HUES64 (cell line): Measurements from ENCODE around the gene S100A16.
A peak's percentile ranks its signal among the peaks of the same experiment; 100 is the strongest.
"Not testable (repeated sequence)": the region's sequence is repeated elsewhere in the genome, so short reads cannot be mapped to it uniquely, and the experiment has no call there.

ENCODE experiments used
- H3K27ac ChIP-seq: 2 replicates; pipeline ENCODE4 v1.7.0; 2013; ENCODE audit warnings: low read depth, low read length, inconsistent platforms
- H3K27me3 ChIP-seq: 2 replicates; pipeline ENCODE4 v1.6.1; 2013; ENCODE audit warnings: mild to moderate bottlenecking, low read length; ENCODE audit not compliant: insufficient read depth
- H3K36me3 ChIP-seq: 2 replicates; pipeline ENCODE4 v1.6.1; 2013; ENCODE audit warnings: mild to moderate bottlenecking, low read length; ENCODE audit not compliant: insufficient read depth
- H3K4me1 ChIP-seq: 2 replicates; pipeline ENCODE4 v1.6.1; 2013; ENCODE audit warnings: mild to moderate bottlenecking, low read length, moderate library complexity; ENCODE audit not compliant: insufficient read depth
- H3K4me3 ChIP-seq: 2 replicates; pipeline ENCODE4 v1.5.1; 2013; ENCODE audit warnings: mild to moderate bottlenecking, low read length, moderate library complexity
- H3K9ac ChIP-seq: 2 replicates; pipeline ENCODE4 v1.6.1; 2013; ENCODE audit warnings: mild to moderate bottlenecking, low read depth, low read length
- H3K9me3 ChIP-seq: 2 replicates; pipeline ENCODE4 v1.6.1; 2013; ENCODE audit warnings: low read depth, low read length; ENCODE audit not compliant: insufficient read depth
- WGBS: fragments of 150-250, 120-280 bp; methylation state at CpG from one replicate; pipeline ENCODE4 v1.1.7; 2013; ENCODE audit warnings: missing lambda C conversion rate; 5-methylcytosine and 5-hydroxymethylcytosine counted together

Gene S100A16

DNA sequence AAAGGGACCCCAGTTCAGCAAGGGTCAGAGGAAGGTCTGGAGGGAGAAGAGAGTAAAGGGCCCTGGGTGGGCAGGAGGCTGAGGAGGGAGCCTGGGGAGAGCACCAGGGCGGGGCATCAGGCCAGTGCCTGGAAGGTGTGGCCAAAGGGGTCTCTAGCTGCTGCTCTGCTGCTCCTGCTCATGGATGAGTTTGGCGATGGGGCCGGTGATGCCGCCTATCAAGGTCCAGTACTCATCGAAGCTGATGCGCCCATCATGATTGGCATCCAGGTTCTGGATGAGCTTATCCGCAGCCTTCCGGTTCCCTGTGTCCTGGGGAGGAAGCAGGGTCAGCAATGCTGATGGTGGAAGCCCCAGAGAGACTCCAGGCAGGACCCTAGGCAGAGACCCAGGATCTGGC lies 5.6 kb downstream of the S100A16 start:
- H3K36me3 ChIP-seq = no peaks in the 10 kb centered on the region
- no peak overlapping the region for H3K9ac ChIP-seq
- H3K27ac ChIP-seq = no peak overlapping the region
- H3K4me3 ChIP-seq = no peak overlapping the region
- no peaks in the 10 kb centered on the region for H3K9me3 ChIP-seq
- no peaks in the 10 kb centered on the region for H3K27me3 ChIP-seq
- 96% methylated on average over 8 of the region's 8 CpGs for WGBS
- peaks cover 39% of the 10 kb centered on the region for H3K4me1 ChIP-seq

DNA sequence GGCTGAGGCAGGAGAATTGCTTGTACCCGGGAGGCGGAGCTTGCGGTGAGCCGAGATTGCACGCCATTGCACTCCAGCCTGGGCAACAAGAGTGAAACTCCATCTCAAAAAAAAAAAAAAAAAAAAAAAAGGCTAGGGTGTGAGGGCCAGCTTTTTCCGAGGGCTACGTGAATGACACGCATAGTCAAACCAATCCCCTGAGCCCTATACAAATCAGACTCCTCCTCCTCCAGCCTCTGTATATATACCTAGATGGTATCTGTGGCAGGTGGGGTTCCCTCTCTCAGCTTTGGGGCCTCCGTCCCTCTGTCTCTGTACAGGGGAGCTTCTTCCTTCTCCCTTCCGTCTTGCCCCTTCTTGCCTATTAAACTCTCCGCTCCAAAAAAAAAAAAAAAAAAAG lies 6.7 kb downstream of the S100A16 start:
- peaks cover 28% of the 10 kb centered on the region for H3K4me1 ChIP-seq
- H3K4me3 ChIP-seq = no peak overlapping the region
- no peaks in the 10 kb centered on the region for H3K9me3 ChIP-seq
- 95% methylated on average over 8 of the region's 11 CpGs for WGBS
- no peaks in the 10 kb centered on the region for H3K27me3 ChIP-seq
- no peak overlapping the region for H3K9ac ChIP-seq
- H3K36me3 ChIP-seq = no peaks in the 10 kb centered on the region
- H3K27ac ChIP-seq = no peak overlapping the region

DNA sequence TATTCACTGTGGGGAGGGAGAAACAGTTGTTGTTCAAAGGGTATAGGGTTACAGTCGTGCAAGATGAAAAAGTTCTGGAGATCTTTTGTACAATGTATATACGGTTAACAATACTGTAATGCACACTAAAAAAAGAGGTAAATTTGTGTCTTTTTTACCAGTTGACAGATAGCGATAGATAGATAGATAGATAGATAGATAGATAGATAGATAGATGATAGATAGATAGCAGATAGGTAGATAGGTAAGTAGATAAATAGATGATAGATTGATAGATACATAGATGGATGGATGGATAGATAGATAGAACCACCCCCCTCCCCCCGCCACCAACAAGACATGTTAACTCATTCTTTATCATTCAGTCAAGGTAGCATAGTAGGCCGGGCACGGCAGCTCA lies 10.2 kb downstream of the S100A16 start:
- H3K27ac ChIP-seq = no peak overlapping the region
- H3K9ac ChIP-seq = no peak overlapping the region

DNA sequence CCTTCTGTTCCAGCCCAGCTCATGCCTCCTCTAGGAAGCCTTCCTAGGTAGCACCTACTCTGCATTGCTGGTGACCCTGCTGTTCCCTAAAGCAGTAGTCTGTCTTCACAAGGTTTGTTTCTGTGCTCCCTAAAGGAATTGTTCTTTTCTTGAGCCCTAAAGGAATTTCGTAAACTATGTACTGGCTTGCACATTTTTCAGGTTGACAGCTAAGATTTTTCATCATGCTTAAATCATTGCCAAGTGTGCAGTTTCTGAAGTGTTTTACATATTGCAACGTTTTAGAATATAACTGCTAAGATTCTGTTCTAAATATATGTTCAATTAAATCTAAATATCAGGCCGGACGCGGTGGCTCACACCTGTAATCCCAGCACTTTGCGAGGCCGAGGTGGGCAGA lies 13.1 kb downstream of the S100A16 start:
- WGBS = 94% methylated on average over 6 of the region's 7 CpGs
- H3K36me3 ChIP-seq = no peaks in the 10 kb centered on the region
- no peak overlapping the region for H3K27ac ChIP-seq
- no peaks in the 10 kb centered on the region for H3K9me3 ChIP-seq
- no peak overlapping the region for H3K9ac ChIP-seq
- no peak overlapping the region for H3K4me3 ChIP-seq
- H3K4me1 ChIP-seq = peaks cover 5% of the 10 kb centered on the region
- no peaks in the 10 kb centered on the region for H3K27me3 ChIP-seq

More for the DNA sequence above, 10.2 kb downstream of the S100A16 start:
- H3K4me1 ChIP-seq = peaks cover 9% of the 10 kb centered on the region
- no peaks in the 10 kb centered on the region for H3K9me3 ChIP-seq
- no peak overlapping the region for H3K4me3 ChIP-seq
- H3K36me3 ChIP-seq = no peaks in the 10 kb centered on the region
- 92% methylated on average over 5 of the region's 6 CpGs for WGBS
- H3K27me3 ChIP-seq = no peaks in the 10 kb centered on the region

DNA sequence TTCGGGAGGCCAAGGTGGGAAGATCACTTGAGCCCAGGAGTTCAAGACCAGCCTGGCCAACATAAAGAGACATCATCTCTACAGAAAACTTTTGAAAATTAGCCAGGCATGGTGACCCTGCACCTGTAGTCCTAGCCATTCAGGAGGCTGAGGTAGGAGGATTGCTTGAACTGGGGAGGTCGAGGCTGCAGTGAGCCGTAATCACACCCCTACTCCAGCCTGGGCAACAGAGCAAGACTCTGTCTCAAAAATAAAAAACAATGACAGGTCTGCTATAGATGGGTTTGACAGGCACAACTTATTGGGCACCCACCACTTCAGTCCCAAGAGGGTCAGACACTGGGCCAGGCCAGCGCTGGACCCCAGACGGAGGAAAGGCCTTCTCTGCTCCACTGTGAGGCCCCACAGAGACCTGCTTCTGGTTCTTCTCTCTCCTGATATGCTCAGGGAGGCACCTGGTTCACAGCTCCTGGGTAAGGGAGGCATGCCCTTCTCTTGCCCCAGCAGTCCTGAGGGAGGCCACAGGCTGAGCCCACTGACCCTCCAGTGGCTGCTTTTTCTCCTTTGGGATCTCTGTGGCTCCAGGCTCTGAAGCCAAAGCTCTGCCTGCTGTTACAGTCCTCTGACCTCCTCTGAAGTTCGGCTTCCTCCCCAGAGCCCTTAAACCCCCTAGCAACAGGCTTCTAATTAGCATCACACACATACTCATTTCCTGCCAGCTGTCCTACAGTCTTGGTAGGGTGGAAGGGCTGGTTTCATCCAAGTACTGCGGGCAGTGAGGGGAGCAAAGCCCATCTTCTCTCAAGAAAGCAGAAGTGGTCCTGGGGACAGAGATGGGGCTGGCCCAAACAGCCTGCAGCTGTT lies 14.4 kb downstream of the S100A16 start:
- 70% methylated on average over 7 of the region's 7 CpGs for WGBS
- no peak overlapping the region for H3K9ac ChIP-seq
- no peaks in the 10 kb centered on the region for H3K36me3 ChIP-seq
- H3K4me1 ChIP-seq = peaks cover 5% of the 10 kb centered on the region
- no peaks in the 10 kb centered on the region for H3K27me3 ChIP-seq
- peak overlapping the region; percentile 80; the same call in 1 of the 2 replicates for H3K27ac ChIP-seq
- H3K4me3 ChIP-seq = no peak overlapping the region
- no peaks in the 10 kb centered on the region for H3K9me3 ChIP-seq

DNA sequence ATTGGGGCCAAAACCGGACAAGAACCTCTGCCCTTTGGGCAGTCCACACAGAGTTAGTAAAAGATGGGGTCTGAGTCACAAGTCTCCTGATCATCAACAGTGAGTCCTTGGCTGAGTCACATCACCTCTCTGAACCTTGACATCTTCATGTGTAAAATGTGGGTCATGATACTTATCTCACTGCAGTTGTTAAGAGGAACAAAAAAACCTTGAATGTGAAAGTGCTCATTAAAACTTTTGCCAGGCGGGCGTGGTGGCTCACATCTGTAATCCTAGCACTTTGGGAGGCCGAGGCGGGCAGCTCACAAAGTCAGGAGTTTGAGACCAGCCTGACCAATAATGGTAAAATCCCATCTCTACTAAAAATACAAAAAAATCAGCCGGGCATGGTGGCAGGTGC lies 15.7 kb downstream of the S100A16 start:
- peaks cover 5% of the 10 kb centered on the region for H3K4me1 ChIP-seq
- H3K27ac ChIP-seq = no peak overlapping the region
- H3K27me3 ChIP-seq = no peaks in the 10 kb centered on the region
- no peaks in the 10 kb centered on the region for H3K9me3 ChIP-seq
- 95% methylated on average over 6 of the region's 6 CpGs for WGBS
- no peak overlapping the region for H3K4me3 ChIP-seq
- H3K9ac ChIP-seq = no peak overlapping the region
- H3K36me3 ChIP-seq = no peaks in the 10 kb centered on the region

DNA sequence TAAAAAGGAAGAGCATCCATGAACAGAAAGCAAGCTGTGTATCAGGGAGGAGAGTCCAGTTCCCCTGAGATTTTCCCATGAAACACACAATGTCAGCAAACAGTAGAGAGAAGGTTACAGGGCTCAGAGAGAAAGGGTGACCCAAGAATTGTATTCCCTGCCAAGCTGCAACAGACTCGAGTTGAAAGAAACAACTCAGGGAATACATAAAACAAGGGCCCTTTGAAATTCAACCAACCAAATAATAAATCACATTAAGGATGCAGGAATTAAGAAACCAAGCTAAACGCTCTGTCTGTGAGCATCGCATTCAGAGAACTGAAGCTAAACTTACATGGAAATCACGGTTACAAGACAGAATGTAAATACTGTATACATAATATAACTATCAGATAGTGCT lies 20.2 kb downstream of the S100A16 start:
- Histone ChIP-seq H3K4me3 (no peak overlapping the region), H3K9me3 (no peaks in the 10 kb centered on the region), H3K27ac (no peak overlapping the region), H3K9ac (no peak overlapping the region), H3K4me1 (no peaks in the 10 kb centered on the region), H3K27me3 (no peaks in the 10 kb centered on the region), H3K36me3 (no peaks in the 10 kb centered on the region)
- 80% methylated on average over 3 of the region's 4 CpGs for WGBS

DNA sequence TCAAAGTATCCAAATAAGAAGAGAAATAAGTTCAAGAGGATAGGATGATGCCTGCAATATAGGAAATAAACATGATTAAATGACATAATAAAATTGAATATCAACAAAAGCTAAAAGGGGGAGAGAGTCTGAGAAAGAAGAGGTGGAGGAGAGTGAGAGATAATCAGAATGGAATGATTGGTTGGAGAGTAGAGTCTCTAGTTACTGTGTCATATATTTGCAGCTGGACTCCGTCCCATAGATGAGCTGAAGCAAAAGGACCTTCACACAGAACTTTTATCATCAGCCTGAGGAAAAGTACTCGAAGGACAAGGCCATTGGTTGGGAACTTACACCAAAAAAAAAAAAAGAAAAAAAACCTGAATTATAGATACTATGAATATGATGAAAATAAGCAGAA lies 24.5 kb downstream of the S100A16 start:
- H3K27ac ChIP-seq = no peak overlapping the region
- peaks cover 5% of the 10 kb centered on the region; the same call in 1 of the 2 replicates for H3K4me1 ChIP-seq
- H3K4me3 ChIP-seq = no peak overlapping the region
- no peaks in the 10 kb centered on the region for H3K9me3 ChIP-seq
- WGBS = 86% methylated on average over 1 of the region's 2 CpGs
- H3K9ac ChIP-seq = no peak overlapping the region
- H3K36me3 ChIP-seq = no peaks in the 10 kb centered on the region
- no peaks in the 10 kb centered on the region for H3K27me3 ChIP-seq

DNA sequence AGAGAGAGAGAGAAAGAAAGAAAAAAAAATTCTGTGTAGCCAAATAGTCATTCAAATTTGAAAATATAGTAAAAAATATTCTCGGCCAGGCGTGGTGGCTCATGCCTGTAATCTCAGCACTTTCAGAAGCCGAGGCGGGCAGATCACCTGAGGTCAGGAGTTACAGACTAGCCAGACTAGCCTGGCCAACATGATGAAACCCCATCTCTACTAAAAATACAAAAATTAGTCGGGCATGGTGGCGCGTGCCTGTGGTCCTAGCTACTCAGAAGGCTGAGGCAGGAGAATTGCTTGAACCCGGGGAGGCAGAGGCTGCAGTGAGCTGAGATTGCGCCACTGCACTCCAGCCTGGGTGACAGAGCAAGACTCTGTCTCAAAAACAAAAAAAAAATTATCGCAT lies 24.9 kb downstream of the S100A16 start:
- H3K9me3 ChIP-seq, H3K36me3 ChIP-seq, H3K4me3 ChIP-seq, H3K27ac ChIP-seq, H3K4me1 ChIP-seq, H3K9ac ChIP-seq, H3K27me3 ChIP-seq: not testable (repeated sequence)
- WGBS = 94% methylated on average over 9 of the region's 10 CpGs

DNA sequence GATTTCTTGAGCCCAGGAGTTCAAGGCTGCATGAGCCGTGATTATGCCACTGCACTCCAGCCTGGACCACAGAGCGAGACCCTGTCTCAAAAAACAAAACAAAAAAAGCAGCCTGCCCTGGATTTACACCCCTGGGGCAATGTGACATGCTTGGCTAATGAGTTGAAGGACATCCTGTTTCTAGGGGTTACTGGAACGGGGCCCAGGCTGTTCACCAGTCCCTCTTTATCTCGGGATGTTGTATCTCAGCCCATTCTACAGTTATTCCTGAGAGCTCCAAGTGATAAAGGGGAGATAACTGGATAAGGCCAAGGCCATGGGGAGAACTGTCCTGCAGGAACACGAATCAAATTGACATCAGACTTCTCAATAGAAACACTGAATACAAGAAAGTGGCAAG lies 25.6 kb downstream of the S100A16 start:
- Histone ChIP-seq H3K27ac (no peak overlapping the region), H3K4me1 (peaks cover 5% of the 10 kb centered on the region; the same call in 1 of the 2 replicates), H3K9ac (no peak overlapping the region), H3K36me3 (no peaks in the 10 kb centered on the region), H3K4me3 (no peak overlapping the region), H3K27me3 (no peaks in the 10 kb centered on the region), H3K9me3 (no peaks in the 10 kb centered on the region)
- 89% methylated on average over 4 of the region's 5 CpGs for WGBS

DNA sequence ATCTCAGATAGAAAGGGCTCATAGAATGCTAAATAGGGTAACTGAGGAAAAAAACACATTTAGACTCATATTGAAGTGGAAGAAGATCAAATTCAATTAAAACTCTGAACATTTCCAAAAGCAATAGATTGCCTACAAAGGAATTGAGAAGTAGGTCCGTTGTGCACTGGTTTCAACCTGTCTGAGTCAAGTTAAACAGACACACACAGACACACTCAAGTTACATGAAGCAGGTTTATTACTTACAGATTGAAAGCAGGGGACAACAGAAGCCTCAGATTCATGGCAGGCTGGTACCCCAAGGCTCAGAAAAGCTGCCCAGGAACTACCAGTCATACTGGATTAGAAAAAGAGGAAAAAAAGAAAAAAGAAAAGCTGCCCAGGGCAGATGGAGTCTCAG lies 26.6 kb downstream of the S100A16 start:
- no peak overlapping the region for H3K27ac ChIP-seq
- H3K4me3 ChIP-seq = no peak overlapping the region
- peaks cover 5% of the 10 kb centered on the region; the same call in 1 of the 2 replicates for H3K4me1 ChIP-seq
- no peaks in the 10 kb centered on the region for H3K36me3 ChIP-seq
- no peak overlapping the region for H3K9ac ChIP-seq
- no peaks in the 10 kb centered on the region for H3K9me3 ChIP-seq
- H3K27me3 ChIP-seq = no peaks in the 10 kb centered on the region
- WGBS = 78% methylated on average over 1 of the region's 1 CpG
